HG03095 (cell line): ENCODE measurements around the gene SLC30A4.
"Not testable (repeated sequence)": the region's sequence is repeated elsewhere in the genome, so short reads cannot be mapped to it uniquely, and the experiment has no call there.

Experiments used
- ATAC-seq: cut with Tn5 transposase; IDR thresholded peaks from one replicate; pipeline ENCODE4 v1.9.1; 2021; ENCODE audit warnings: moderate library complexity; ENCODE audit not compliant: unreplicated experiment

SLC30A4 gene

DNA sequence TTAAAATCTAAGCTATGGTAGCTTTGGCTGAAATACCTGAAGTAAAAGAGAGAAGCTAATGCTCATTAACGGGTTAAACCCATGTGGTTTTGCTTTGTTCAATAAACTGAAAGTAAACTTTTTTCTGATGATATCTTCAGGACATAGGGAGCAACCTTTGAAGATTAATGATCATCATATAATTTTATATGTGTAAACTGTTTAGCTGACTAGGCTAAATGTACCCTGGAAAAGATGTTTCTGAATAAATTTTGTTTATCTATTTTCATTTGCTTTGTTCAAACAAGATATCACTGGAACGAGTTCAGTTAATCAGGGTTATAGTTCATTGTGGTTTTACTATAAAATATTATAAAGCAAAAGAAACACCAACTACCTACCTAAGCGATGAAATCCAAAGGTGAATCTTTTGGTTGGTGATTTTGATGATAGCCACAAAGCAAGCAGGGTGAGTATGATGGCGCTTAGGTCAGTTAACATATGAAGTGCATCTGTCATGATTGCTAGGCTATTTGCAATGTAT lies 11.7 kb downstream of the SLC30A4 start:
- ATAC-seq = no peak

DNA sequence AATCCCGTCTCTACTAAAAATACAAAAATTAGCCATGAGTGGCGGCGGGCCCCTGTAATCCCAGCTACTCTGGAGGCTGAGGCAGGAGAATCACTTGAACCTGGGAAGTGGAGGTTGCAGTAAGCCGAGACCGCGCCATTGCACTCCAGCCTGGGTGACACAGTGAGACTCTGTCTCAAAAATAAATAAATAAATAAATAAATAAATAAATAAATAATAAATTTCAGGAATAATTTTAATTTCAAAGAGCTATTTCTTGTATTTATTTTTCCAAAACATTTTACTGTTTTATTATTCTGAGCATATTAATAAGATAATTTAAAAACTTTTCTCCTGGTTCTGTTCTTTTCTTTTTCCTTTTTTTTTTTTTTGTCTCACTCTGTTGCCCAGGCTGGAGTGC lies 15.4 kb downstream of the SLC30A4 start:
- ATAC-seq = not testable (repeated sequence)

DNA sequence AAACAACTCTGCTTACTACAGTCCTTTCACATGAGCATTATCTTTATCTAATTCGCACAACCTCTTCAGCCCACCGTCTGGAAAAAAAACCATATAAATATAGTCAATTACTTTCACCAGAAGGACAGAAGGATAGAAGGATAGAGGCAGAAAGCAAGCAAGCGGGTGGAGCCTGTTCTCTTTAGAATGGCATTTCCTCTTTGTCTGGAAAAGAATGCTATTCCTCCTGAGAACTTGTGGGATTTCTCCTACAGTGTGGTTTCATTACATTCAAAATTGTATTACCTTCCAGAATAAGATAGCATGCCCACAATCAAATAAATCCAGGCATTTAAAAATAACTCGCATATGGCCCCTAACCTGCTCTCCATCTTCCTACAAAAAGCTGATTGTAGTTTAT lies 23.1 kb downstream of the SLC30A4 start:
- no peak for ATAC-seq

DNA sequence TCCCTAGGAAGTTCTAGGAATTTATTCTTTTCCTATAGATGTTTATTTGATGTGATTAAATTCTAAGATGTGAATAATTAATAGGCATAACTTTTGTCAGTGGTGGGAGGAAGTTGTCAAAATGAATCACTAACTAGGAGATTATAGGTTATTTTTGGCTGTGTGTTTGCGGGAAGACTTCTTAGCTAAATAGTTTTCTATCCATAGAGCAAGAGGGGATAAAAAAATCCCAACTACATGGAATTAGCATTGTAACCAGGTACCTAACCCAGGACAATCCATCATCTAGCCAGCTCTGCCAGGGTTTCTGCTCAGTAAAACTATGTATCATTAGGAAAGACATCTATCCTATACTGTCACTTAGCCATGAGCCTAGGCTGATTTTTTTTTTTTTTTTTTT lies 23.9 kb downstream of the SLC30A4 start:
- no peak for ATAC-seq

DNA sequence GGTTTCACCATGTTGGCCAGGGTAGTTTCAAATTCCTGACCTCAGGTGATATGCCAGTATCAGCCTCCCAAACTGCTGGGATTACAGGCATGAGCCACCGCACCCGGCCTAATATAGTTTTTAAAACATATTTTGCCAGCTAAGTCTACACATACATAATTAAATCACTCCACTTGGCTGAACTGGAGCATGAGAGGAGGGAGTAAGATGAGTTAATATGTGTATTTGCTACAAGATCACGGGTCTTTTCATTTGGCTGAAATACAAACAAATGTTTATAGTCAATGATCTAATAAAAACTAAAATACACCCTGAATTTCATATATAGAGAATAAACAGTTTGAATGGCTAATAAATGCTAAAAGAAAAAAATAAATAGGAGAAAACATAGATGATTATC lies 25.3 kb downstream of the SLC30A4 start:
- no peak for ATAC-seq

DNA sequence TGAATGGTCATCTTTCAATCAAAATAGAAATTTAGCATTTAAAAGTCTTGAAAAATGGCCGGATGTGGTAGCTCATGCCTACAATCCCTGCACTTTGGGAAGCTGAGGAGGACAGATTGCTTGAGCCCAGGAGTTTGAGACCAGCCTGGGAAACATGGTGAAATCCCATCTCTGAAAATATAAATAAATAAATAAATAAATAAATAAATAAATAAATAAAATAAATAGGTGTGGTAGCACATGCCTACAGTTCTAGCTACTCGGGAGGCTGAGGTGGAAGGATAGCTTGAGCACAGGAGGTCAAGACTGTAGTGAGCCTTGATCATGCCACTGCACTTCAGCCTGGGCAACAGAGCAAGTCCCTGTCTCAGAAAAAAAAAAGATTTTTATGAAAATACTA lies 25.9 kb downstream of the SLC30A4 start:
- ATAC-seq = no peak

DNA sequence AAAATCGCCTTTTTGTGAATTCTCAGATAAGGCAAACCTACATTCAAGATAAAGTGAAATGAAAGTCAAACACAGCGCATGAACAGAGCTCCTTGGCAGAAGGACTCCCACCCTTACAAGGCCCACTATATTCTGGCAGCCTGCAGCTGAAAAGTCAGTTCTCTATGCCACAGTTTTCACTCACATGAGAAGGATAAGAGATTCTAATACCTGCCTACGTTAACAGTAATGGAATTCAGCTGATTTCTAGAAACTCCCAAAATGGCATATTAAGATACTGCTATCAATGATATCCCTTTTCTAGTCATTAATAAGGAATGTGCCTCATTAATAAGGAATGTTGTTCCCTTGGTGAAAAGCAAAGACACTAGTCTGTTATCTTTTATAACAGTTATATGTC lies 27.0 kb downstream of the SLC30A4 start:
- no peak for ATAC-seq

DNA sequence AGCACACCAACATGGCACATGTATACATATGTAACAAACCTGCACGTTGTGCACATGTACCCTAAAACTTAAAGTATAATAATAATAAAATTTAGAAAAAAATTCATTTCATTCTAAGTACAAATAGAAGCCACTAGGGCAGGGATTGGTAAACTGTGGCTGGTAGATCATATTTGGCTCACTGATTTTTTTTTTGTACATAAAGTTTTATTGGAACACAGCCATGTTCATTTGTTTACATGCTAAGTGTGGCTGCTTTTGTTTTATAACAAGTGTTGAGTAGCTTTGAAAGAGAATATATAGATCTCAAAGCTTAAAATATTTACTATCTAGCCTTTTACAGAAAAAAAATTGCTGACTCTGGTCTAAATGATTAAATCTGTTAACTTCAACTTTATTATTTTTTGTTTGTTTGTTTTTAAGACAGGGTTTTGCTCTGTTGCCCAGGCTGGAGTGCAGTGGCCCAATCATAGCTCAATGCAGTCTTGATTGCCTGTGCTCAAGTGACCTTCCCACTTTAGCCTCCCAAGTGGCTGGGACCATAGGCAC lies 32.8 kb downstream of the SLC30A4 start:
- ATAC-seq = no peak

DNA sequence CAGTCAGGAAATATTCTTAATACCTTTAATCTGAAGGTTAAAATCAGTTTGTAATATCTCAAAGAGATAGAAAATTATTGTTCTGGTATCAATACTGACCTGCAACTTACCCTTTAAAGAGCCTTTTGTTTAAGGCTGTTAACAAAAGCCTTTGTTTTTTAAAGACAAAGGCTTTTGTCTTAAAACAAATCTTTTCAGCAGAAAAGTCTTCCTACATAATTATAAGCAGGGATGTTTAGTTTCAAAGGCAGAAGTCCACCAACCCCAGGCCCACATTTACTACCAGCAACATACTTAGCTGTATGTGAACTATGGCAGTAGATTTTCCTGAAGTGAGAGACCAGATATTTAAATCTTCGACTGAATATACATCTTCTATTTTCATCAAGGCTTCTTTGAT lies 36.2 kb downstream of the SLC30A4 start:
- ATAC-seq = no peak

DNA sequence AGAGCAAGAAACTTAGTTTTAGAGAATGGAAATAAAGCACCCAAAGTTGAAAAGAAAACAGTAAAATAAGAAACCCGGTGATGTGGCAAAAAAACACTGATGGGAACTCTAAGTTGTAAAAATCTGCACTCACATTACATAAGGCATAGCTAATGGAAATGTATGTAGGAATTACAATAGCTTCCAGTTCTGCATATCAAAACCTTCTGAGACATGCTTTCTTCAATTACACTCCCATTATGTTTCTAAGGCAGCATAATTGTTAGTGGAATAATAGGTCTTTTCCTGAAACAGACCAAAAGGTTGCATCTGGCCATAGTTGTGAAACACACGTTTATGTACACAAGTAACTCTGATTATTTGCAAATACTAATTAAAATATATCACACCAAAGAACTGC lies 41.4 kb downstream of the SLC30A4 start:
- ATAC-seq = no peak

DNA sequence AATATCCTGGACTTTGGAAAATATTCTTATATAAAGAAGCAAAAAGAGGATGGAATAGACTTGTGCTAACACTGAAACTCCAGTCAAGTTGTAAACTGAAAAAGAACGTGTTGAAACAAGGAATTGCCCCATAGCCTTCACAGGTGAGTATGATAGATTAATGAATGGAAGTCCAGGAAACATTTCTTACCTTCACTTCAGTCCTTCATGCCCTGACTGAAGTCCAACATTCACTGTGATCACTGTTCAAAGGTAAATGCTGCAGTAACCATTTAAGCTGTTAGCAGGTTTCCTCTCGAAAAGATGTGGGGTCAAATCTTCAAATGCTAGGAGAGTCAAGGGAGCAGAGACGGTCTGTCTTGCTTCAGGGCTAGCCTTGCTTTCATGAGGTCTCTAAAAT lies 46.1 kb downstream of the SLC30A4 start:
- ATAC-seq = no peak

DNA sequence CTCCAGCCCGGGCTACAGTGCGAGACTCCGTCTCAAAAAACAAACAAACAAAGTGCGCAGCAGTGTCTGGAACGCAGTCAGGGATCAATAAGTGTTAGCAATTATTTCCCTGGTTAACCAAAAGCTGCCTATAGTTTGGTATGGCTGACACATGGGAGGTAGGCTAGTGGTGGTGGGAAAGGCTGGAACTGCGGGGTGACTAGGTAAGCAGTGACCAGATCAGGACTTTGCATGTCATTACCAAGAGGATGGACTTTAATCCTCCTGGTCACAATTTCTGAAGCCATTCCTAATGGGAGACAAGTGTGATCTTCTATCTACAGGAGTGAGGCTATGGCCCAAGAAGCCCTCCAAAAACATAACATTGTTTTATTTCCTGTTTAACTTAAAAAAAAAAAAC lies 47.8 kb downstream of the SLC30A4 start:
- no peak for ATAC-seq

DNA sequence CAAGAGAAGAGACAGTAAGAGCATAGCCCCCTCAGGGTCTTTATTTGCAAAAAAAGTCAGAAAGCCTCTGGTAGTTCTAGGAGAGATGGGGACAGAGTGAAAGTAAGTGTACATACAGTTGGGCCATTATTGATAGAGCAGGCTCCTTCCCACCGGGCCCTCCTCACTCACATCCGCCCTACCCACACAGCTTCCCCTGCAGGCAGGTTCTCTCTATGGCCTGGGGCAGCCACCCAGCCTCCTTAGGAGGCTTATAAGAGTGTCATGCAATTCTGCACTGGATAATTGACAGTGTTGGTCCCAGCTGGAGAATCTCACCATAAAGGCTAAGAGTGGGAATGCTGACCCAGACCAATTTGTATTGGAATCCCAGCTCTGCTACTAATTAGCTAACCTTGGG lies 49.5 kb downstream of the SLC30A4 start:
- no peak for ATAC-seq

DNA sequence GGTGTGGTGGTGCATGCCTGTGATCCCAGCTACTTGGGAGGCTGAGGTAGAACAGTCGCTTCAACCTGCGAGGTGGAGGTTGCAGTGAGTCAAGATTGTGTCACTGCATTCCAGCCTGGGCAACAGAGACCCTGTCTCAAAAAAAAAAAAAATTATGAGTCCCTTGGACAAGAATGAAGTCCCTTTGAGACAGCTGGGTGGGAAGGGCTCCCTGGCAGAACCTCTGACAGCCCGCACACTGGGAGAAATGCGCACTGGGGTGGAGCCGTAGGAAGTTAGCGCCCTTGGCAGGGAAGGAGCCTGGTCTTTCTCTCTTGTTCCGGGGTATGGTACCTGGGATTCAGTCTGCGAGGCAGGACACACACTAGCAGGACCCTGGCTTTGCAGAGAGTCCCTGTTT lies 51.4 kb downstream of the SLC30A4 start:
- ATAC-seq = no peak

DNA sequence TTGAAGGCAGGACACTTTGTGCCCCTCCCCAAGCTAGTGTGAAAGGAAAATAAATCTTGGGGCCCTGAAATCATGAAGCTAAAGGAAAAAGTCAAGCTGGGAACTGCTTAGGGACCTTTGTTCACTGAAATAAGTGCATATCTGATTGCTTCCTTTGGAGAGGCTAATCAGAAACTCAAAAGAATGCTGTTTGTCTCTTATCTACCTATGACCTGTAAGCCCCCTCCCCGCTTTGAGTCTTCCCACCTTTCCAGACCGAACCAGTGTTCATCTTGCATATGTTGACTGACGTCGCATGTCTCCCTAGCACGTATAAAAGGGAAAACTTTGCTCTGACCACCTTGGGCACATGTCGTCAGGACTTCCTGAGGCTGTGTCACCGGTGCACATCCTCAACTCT lies 53.1 kb downstream of the SLC30A4 start:
- ATAC-seq = no peak

DNA sequence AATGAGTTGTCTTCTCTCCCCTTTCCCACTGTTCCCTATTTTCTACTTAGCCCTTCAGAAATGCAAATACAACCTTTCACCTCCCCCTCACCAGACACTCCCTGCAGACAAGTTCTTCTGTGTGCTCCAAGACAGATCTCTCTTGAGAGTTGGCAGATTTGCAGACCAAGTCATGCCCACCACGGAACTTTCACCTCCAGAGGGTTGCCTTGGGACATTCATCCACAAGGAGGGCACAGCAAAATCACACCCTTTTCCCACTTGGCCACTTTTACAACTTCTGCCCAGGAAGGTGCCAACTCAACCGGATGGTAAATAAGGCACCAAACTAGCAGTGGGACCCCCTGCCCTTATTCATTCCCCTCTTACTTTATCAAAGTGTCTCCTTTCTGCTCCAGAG lies 53.5 kb downstream of the SLC30A4 start:
- no peak for ATAC-seq

DNA sequence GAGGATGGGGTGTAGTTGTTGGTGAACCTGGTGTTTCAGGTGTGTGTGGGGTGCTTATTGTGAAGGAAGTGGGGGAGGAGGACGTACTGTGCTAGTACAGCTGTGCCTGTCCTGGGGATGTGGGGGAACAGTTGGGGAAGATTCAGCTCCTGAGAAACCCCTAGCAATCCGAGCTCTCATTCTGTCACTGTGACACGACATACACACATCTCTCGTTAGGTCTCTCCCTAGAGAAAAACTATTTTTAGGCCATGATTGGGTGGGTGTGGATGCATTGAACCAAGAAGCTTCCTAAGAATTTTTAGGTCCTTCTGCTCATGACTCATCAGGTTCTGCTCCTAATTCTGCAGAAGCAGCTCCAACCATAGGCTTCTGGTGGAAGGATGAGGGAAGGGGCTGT lies 54.3 kb downstream of the SLC30A4 start:
- no peak for ATAC-seq

DNA sequence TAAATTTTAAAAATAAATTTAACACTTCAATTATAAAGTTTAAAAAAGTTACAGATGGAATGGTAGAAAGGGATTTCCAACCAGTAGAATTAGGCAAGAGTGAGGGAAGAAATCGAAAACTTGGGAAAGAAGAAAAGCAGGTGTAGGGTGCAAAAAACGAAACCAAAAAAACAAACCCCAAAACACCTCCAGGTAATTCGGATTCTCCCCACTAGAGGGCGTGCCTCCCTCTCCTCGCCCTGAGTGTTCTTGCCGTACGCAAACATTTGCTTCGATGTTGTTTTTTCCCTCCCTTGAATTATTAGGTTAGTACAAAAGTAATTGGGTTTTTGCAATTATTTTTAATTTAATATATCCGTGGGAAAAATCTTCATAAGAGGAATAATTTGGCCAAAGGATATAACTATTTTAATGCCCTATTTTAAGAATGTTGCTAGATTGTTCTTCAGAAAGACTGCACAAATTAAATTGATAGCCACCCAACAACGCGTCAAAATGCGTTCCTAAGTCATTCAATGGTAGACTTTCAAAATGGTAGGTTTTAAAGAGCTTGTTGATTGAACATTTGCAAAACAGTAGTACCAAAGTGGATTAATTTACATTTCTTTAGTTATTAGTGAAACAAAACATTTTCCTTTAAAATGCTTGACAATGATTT lies 63.7 kb downstream of the SLC30A4 start:
- no peak for ATAC-seq

DNA sequence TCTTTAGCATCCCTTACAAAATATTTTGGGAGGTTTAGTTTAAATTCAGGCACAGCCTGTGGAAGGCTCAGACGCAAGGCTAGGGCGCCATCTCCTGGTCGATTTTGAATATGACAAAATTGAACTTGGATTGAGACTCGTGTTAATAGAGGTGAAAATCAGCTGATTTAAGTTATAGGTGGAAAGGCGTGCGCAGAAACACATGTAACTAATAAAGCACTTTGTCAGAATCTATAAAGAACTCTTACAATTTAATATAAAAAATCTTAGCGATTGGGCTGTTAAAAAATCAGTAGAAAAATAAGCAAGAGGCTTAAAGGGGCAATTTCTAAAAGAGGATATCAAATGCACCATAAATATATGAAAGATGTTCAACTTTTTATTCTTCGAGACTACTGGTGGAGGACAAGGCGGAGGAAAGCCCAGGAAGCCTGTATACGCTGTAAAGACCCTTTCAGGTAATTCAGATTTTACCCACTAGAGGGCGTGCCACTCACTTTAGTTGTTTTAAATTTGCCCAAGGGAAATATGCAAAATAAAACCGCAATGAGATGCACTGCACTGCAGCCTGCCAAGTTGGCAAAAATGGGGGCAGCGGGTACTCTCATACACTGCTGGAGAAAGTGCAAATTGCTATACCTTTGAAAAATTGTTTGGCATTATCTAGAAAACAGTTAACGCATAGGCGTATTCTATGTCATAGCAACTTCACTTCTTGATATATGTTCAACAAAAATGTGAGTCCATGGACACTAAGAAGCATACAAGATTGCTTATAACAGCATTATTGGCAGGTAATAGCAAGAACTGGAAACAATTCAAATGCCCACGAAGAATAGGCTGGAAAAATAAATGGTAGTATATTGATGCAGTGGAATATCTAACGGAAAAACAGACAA lies 64.7 kb downstream of the SLC30A4 start:
- ATAC-seq = peak; percentile 55

DNA sequence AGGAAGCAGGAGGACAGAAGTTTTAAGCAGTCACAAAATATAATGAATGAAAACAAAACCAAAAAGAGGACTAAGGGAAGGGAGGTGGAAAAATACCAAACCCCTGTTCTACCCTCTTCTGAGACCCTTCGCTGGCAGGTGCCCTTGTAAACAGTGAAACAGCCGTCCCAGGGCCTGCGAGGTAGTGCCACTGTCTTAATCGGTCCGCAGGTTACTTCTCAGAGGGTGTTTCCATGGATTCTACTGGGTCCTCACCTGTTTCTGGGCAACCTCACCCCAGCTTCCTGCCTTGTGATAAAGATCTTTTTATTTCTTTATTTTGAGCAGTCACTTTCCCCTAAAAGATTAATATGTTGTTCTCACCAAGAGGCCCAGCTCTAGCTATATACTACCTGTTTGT lies 65.3 kb downstream of the SLC30A4 start:
- no peak for ATAC-seq

DNA sequence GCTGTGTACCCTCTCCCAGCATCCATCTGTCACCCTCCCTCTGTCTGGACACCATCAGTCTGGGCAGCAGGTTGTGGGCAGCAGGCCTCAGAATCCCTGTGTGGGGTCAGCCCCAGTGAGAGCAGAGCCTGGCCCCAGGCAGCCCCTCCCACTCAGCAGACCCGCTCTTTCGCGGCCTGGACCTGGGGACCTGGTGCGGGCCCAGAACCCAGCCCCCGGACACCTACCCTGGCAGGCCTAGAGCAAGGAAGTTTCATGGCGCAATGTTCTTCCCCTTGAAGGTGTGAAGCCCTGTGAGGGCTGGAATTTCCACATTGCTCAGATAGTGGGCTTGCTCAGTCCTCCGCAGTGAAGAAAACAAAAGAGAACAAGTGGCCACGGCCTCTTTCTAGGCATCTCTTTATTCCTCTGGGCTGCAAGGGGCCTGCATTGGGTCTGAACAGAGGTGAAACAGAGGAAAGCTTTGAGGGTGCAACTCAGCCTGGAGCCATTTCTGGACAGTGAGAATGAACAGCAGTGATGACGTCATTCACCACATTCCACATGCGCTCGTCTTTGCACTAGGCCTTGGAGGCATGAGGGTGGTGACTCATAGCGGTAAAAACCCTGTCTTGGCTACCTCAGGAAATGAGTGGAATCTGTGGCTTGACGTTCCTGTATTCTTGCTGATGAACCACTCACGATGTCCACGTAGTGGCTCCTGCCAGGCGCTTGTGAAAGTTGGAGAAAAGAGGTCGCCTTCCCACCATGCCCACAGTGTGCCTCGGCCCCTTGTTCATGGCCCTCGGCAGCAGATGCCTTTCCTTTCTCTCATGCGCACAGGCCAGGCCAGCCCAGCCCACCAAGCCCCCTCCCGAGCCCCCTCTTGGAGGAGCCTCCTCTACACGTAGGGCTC lies 66.1 kb downstream of the SLC30A4 start:
- no peak for ATAC-seq
